Caco-2 (cell line): Measurements from ENCODE around the gene CFAP210. TPM values are rescaled to one million over a fixed set of nuclear protein-coding genes. Genes with fewer than 3 reads are reported as not detected.

ENCODE experiments used
- BruUV-seq: library from RNA; stranded (reverse); fragments of 400-500 nt; replicated peaks from 2 replicates; lab custom pipeline; 2021; lab: Mats Ljungman, UMichigan
- CTCF ChIA-PET: fragments of 300-600 bp; sonication (Branson Sonifier 250); formaldehyde crosslinking; loops from one replicate; lab custom pipeline; 2022; ENCODE audit warnings: antibody characterized with exemption; lab: Charles Lee
- POLR2A ChIA-PET: fragments of 300-600 bp; sonication (Branson Sonifier 250); formaldehyde crosslinking; loops from one replicate; lab custom pipeline; 2022; ENCODE audit warnings: antibody characterized with exemption; lab: Charles Lee
- DNase-seq, 2 experiments: peaks; one replicate each; pipeline versions ENCODE4 v3.0.0 to v3.0.0-alpha.2; 2020 to 2022
- H3K27me3 ChIP-seq: replicated peaks from 2 replicates; pipeline ENCODE4 v1.6.0; 2011; ENCODE audit warnings: low read length; ENCODE audit not compliant: control insufficient read depth, insufficient read depth
- H3K36me3 ChIP-seq: 2 replicates; pipeline ENCODE4 v1.5.1; 2011; ENCODE audit warnings: low read length; ENCODE audit not compliant: control insufficient read depth, insufficient read depth
- H3K4me1 ChIP-seq: fragments of 250-450 bp; sonication (Bioruptor Pico); 2 replicates; pipeline ENCODE4 v1.5.1; 2020; ENCODE audit warnings: mild to moderate bottlenecking
- H3K4me3 ChIP-seq: 2 replicates; pipeline ENCODE4 v1.5.1; 2011; ENCODE audit warnings: low read depth, mild to moderate bottlenecking, control low read depth, low read length
- H3K9me3 ChIP-seq: fragments of 250-450 bp; sonication (Bioruptor Pico); 2 replicates; pipeline ENCODE4 v1.5.1; 2020; ENCODE audit warnings: mild to moderate bottlenecking, moderate library complexity
- H3K27ac Mint-ChIP-seq: one replicate; pipeline ENCODE4 v1.8.0; 2022; ENCODE audit warnings: mixed read lengths; ENCODE audit not compliant: unreplicated experiment
- H3K27me3 Mint-ChIP-seq: one replicate; pipeline ENCODE4 v1.8.0; 2022; ENCODE audit warnings: mixed read lengths; ENCODE audit not compliant: insufficient read depth, unreplicated experiment
- H3K36me3 Mint-ChIP-seq: one replicate; pipeline ENCODE4 v1.8.0; 2022; ENCODE audit warnings: mild to moderate bottlenecking, mixed read lengths; ENCODE audit not compliant: insufficient read depth, unreplicated experiment
- H3K4me1 Mint-ChIP-seq: one replicate; pipeline ENCODE4 v1.8.0; 2022; ENCODE audit warnings: low read depth, mixed read lengths; ENCODE audit not compliant: unreplicated experiment
- H3K4me3 Mint-ChIP-seq: one replicate; pipeline ENCODE4 v1.8.0; 2022; ENCODE audit warnings: mild to moderate bottlenecking, moderate library complexity, mixed read lengths; ENCODE audit not compliant: unreplicated experiment
- H3K9me3 Mint-ChIP-seq: one replicate; pipeline ENCODE4 v1.8.0; 2022; ENCODE audit warnings: mixed read lengths; ENCODE audit not compliant: unreplicated experiment
- intact Hi-C: fragments of 100-400 bp; cut with micrococcal nuclease; formaldehyde crosslinking; loops from one replicate; pipeline ENCODE4 v1.10.0; 2022; ENCODE audit not compliant: unreplicated experiment
- total RNA-seq: library from RNA; stranded (reverse); gene quantifications from 2 replicates; pipeline ENCODE4 v1.2.3, GENCODE V29; 2022
- TF ChIP-seq, protein P1 (sequence below), 2 experiments: fragments of 200-600 bp in 1 of 2; IDR thresholded peaks; 1 replicate in 1 of 2; 2 replicates in 1 of 2; pipeline versions ENCODE4 v1.5.1 to v1.8.0; 2011 to 2022; ENCODE audit warnings: antibody characterized with exemption in 1 of 2, control low read depth in 1 of 2, inconsistent platforms in 1 of 2, low read depth in 1 of 2, low read length in 1 of 2, mild to moderate bottlenecking in 1 of 2, moderate library complexity in 1 of 2; ENCODE audit not compliant: insufficient read depth in 1 of 2, severe bottlenecking in 1 of 2, unreplicated experiment in 1 of 2

CFAP210 gene
- total RNA-seq, 1 experiment from 2014 or later, result not detected

DNA sequence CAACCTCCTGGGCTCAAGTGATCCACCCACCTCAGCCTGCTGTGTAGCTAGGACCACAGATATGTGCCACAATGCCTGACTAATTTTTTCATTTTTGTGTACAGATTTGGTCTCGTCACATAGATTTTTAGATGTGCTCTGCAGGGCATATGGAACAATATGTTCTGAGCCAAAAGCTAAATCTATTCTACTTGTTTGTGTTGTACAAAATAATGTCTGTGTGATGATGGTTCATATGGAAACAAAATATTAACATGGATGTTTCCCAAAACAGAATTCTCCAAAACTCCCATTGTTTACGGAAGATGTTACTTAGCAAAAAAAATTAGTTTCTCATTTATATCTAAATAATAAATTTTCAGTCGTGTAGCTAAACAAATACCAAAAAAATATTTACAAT, 26.8 kb upstream of the CFAP210 start:
- TF ChIP-seq, protein P1, sequence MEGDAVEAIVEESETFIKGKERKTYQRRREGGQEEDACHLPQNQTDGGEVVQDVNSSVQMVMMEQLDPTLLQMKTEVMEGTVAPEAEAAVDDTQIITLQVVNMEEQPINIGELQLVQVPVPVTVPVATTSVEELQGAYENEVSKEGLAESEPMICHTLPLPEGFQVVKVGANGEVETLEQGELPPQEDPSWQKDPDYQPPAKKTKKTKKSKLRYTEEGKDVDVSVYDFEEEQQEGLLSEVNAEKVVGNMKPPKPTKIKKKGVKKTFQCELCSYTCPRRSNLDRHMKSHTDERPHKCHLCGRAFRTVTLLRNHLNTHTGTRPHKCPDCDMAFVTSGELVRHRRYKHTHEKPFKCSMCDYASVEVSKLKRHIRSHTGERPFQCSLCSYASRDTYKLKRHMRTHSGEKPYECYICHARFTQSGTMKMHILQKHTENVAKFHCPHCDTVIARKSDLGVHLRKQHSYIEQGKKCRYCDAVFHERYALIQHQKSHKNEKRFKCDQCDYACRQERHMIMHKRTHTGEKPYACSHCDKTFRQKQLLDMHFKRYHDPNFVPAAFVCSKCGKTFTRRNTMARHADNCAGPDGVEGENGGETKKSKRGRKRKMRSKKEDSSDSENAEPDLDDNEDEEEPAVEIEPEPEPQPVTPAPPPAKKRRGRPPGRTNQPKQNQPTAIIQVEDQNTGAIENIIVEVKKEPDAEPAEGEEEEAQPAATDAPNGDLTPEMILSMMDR (IDR thresholded peaks at IDR 0.05; ENCODE audit: insufficient read depth in 1 of 2, low read depth in 1 of 2, low read length in 1 of 2, severe bottlenecking in 1 of 2, unreplicated experiment in 1 of 2), result no peak
- no peak for DNase-seq
- no TSS peak for BruUV-seq
- Histone ChIP-seq H3K4me3 (no peak overlapping the region), H3K27me3 (no peaks in the 10 kb centered on the region), H3K4me1 (peaks cover 5% of the 10 kb centered on the region), H3K9me3 (no peaks in the 10 kb centered on the region), H3K36me3 (no peaks in the 10 kb centered on the region)
- intact Hi-C loops, result no loop called here
- H3K27ac Mint-ChIP-seq, result no peak overlapping the region
- H3K27me3 Mint-ChIP-seq, result no peaks in the 10 kb centered on the region
- CTCF ChIA-PET, result no interaction called here
- no peak overlapping the region for H3K4me3 Mint-ChIP-seq
- H3K4me1 Mint-ChIP-seq, result peaks cover 2% of the 10 kb centered on the region
- H3K36me3 Mint-ChIP-seq, result no peaks in the 10 kb centered on the region
- H3K9me3 Mint-ChIP-seq, result no peaks in the 10 kb centered on the region
- POLR2A ChIA-PET, result no interaction called here

GRCh38 chr2:169718930-169719504, 24.8 kb upstream of the CFAP210 start:
- Histone ChIP-seq H3K9me3 (no peaks in the 10 kb centered on the region), H3K4me1 (peaks cover 19% of the 10 kb centered on the region), H3K36me3 (no peaks in the 10 kb centered on the region), H3K27me3 (no peaks in the 10 kb centered on the region), H3K4me3 (no peak overlapping the region)
- intact Hi-C loops, result no loop called here
- ChIA-PET CTCF (interaction anchor here (0.7 kb wide), 1 partner anchor 109 kb away, joined by 7 read pairs; no protein-coding TSS in a partner anchor), POLR2A (interaction anchor here (0.5 kb wide), 1 partner anchor 25 kb away, joined by 3 read pairs; no protein-coding TSS in a partner anchor)
- TF ChIP-seq, protein P1 (IDR thresholded peaks at IDR 0.05; ENCODE audit: insufficient read depth in 1 of 2, low read depth in 1 of 2, low read length in 1 of 2, severe bottlenecking in 1 of 2, unreplicated experiment in 1 of 2), result no peak
- BruUV-seq, result no TSS peak
- H3K27me3 Mint-ChIP-seq, result no peaks in the 10 kb centered on the region
- H3K36me3 Mint-ChIP-seq, result no peaks in the 10 kb centered on the region
- H3K9me3 Mint-ChIP-seq, result no peaks in the 10 kb centered on the region
- H3K4me3 Mint-ChIP-seq, result no peak overlapping the region
- H3K4me1 Mint-ChIP-seq, result peaks cover 15% of the 10 kb centered on the region
- no peak overlapping the region for H3K27ac Mint-ChIP-seq
- no peak for DNase-seq

GRCh38 chr2:169717691-169718063, 23.5 kb upstream of the CFAP210 start:
- H3K9me3 Mint-ChIP-seq, result no peaks in the 10 kb centered on the region
- H3K4me3 Mint-ChIP-seq, result no peak overlapping the region
- intact Hi-C loops, result no loop called here
- ChIA-PET CTCF (no interaction called here), POLR2A (no interaction called here)
- no peak overlapping the region for H3K27ac Mint-ChIP-seq
- no peaks in the 10 kb centered on the region for H3K27me3 ChIP-seq
- H3K36me3 Mint-ChIP-seq, result no peaks in the 10 kb centered on the region
- H3K4me3 ChIP-seq, result no peak overlapping the region
- DNase-seq, result no peak
- peaks cover 15% of the 10 kb centered on the region for H3K4me1 Mint-ChIP-seq
- H3K9me3 ChIP-seq, result no peaks in the 10 kb centered on the region
- H3K27me3 Mint-ChIP-seq, result no peaks in the 10 kb centered on the region
- H3K4me1 ChIP-seq, result peaks cover 19% of the 10 kb centered on the region
- no TSS peak for BruUV-seq
- TF ChIP-seq, protein P1 (IDR thresholded peaks at IDR 0.05; ENCODE audit: insufficient read depth in 1 of 2, low read depth in 1 of 2, low read length in 1 of 2, severe bottlenecking in 1 of 2, unreplicated experiment in 1 of 2), result no peak
- no peaks in the 10 kb centered on the region for H3K36me3 ChIP-seq
